Fibroblast of lung (primary cell): ENCODE results near the gene FHAD1. TPM values are rescaled to one million over a fixed set of nuclear protein-coding genes. Genes with fewer than 3 reads are reported as not detected.

ENCODE experiments used
- DNase-seq, 2 donors: peaks; one replicate each; pipeline versions ENCODE4 v3.0.0 to v3.0.0-alpha.2; 2010; ENCODE audit warnings: low read depth in 2 of 2
- H2AFZ ChIP-seq: 2 replicates; pipeline ENCODE4 v1.5.1; 2012; ENCODE audit warnings: low read length, control low read depth, inconsistent platforms
- H3K27ac ChIP-seq: 2 replicates; pipeline ENCODE4 v1.5.1; 2011; ENCODE audit warnings: low read length, control low read depth; ENCODE audit not compliant: insufficient read depth
- H3K27me3 ChIP-seq: 2 replicates; pipeline ENCODE4 v1.5.1; 2011; ENCODE audit warnings: mild to moderate bottlenecking, low read length; ENCODE audit not compliant: control insufficient read depth, insufficient read depth
- H3K36me3 ChIP-seq: 2 replicates; pipeline ENCODE4 v1.5.1; 2011; ENCODE audit warnings: low read length; ENCODE audit not compliant: control insufficient read depth, insufficient read depth
- H3K4me1 ChIP-seq: 2 replicates; pipeline ENCODE4 v1.5.1; 2011; ENCODE audit warnings: low read length; ENCODE audit not compliant: control insufficient read depth, insufficient read depth; ENCODE audit errors: extremely low read depth
- H3K4me2 ChIP-seq: 2 replicates; pipeline ENCODE4 v1.5.1; 2011; ENCODE audit warnings: low read length, control low read depth; ENCODE audit not compliant: insufficient read depth; ENCODE audit errors: extremely low read depth
- H3K4me3 ChIP-seq, 4 experiments: fragments of 200-600 bp in 1 of 4; sonication (generic) in 1 of 4; replicated peaks in 1 of 4; 2 replicates each; pipeline ENCODE4 v1.5.1; 2011 to 2016; ENCODE audit warnings: low read length in 4 of 4, low read depth in 3 of 4, mild to moderate bottlenecking in 3 of 4, control low read depth in 2 of 4, inconsistent platforms in 1 of 4, mixed read lengths in 1 of 4; ENCODE audit not compliant: insufficient read depth in 1 of 4; ENCODE audit errors: control extremely low read depth in 1 of 4
- H3K79me2 ChIP-seq: 2 replicates; pipeline ENCODE4 v1.5.1; 2012; ENCODE audit warnings: mild to moderate bottlenecking, low read length, inconsistent platforms; ENCODE audit not compliant: control insufficient read depth, insufficient read depth
- H3K9ac ChIP-seq: 2 replicates; pipeline ENCODE4 v1.5.1; 2011; ENCODE audit warnings: mild to moderate bottlenecking, low read length, control low read depth; ENCODE audit not compliant: insufficient read depth
- H3K9me3 ChIP-seq: 2 replicates; pipeline ENCODE4 v1.5.1; 2012; ENCODE audit warnings: low read depth, low read length; ENCODE audit not compliant: control insufficient read depth, insufficient read depth
- H4K20me1 ChIP-seq: 2 replicates; pipeline ENCODE4 v1.5.1; 2011; ENCODE audit warnings: low read length; ENCODE audit not compliant: control insufficient read depth, insufficient read depth; ENCODE audit errors: extremely low read depth
- CTCF ChIP-seq, 2 donors: IDR thresholded peaks in 1 of 2; conservative IDR thresholded peaks in 1 of 2; 1 replicate in 1 of 2; 2 replicates in 1 of 2; pipeline ENCODE4 v1.5.1; 2011 to 2012; ENCODE audit warnings: low read length in 2 of 2, control low read depth in 1 of 2, inconsistent platforms in 1 of 2, low read depth in 1 of 2, mild to moderate bottlenecking in 1 of 2
- EZH2 ChIP-seq: IDR thresholded peaks from 2 replicates; pipeline ENCODE4 v1.5.1; 2012; ENCODE audit warnings: low read length, control low read depth, mild to moderate bottlenecking; ENCODE audit errors: missing control alignments
- polyA plus RNA-seq, 2 donors: library from polyadenylated mRNA; depleted of rRNA in 1 of 2; stranded (reverse) in 1 of 2; unstranded in 1 of 2; fragments of >200 nt; gene quantifications; 2 replicates each; pipeline ENCODE4 v1.2.1, GENCODE V29; 2011 to 2012; ENCODE audit warnings: missing spikeins in 1 of 2
- total RNA-seq: library from RNA; depleted of rRNA; stranded (reverse); fragments of >200 nt; gene quantifications from 2 replicates; pipeline ENCODE4 v1.2.1, GENCODE V29; 2014

FHAD1 gene
- total and polyA plus RNA-seq, 2 donors (not counting 1 experiment from before 2014, with no cell fraction given) = 0.09 to 0.66 TPM

GRCh38 chr1:15201221-15201620, 45.8 kb upstream of the FHAD1 start:
- Histone ChIP-seq H3K4me2 (peak overlapping the region; percentile 59), H2AFZ (no peak overlapping the region), H3K9me3 (no peaks in the 10 kb centered on the region), H3K79me2 (no peaks in the 10 kb centered on the region), H3K27me3 (no peaks in the 10 kb centered on the region), H3K27ac (no peak overlapping the region), H3K36me3 (no peaks in the 10 kb centered on the region), H4K20me1 (no peaks in the 10 kb centered on the region), H3K9ac (no peak overlapping the region), H3K4me3 (no peak overlapping the region), H3K4me1 (peaks cover 12% of the 10 kb centered on the region)
- DNase-seq = no peak
- TF ChIP-seq CTCF (conservative IDR thresholded peaks at IDR 0.05 in 1 of 2, IDR thresholded peaks at IDR 0.05 in 1 of 2; ENCODE audit: low read depth in 1 of 2, low read length in 2 of 2) (no peak), EZH2 (no peak)

- Histone ChIP-seq H4K20me1 (no peaks in the 10 kb centered on the region), H3K27ac (no peak overlapping the region)
Observed at GRCh38 chr1:15201849-15202551, 45.0 kb upstream of the FHAD1 start.

GRCh38 chr1:15204931-15205330, 42.1 kb upstream of the FHAD1 start:
- H4K20me1 ChIP-seq = no peaks in the 10 kb centered on the region
- TF ChIP-seq EZH2 (no peak), CTCF (conservative IDR thresholded peaks at IDR 0.05 in 1 of 2, IDR thresholded peaks at IDR 0.05 in 1 of 2; ENCODE audit: low read depth in 1 of 2, low read length in 2 of 2) (no peak)
- H3K36me3 ChIP-seq = no peaks in the 10 kb centered on the region
- no peak overlapping the region for H2AFZ ChIP-seq
- H3K9ac ChIP-seq = no peak overlapping the region
- peaks cover 11% of the 10 kb centered on the region for H3K4me1 ChIP-seq
- H3K4me3 ChIP-seq = no peak overlapping the region
- H3K27me3 ChIP-seq = no peaks in the 10 kb centered on the region
- no peak for DNase-seq
- no peaks in the 10 kb centered on the region for H3K9me3 ChIP-seq
- H3K27ac ChIP-seq = no peak overlapping the region
- no peak overlapping the region for H3K4me2 ChIP-seq
- no peaks in the 10 kb centered on the region for H3K79me2 ChIP-seq

More at GRCh38 chr1:15201849-15202551, 45.0 kb upstream of the FHAD1 start:
- Histone ChIP-seq H3K36me3 (no peaks in the 10 kb centered on the region), H3K79me2 (no peaks in the 10 kb centered on the region), H3K4me2 (no peak overlapping the region), H3K9ac (no peak overlapping the region), H3K9me3 (no peaks in the 10 kb centered on the region), H3K4me1 (peaks cover 12% of the 10 kb centered on the region), H2AFZ (no peak overlapping the region), H3K27me3 (no peaks in the 10 kb centered on the region), H3K4me3 (no peak overlapping the region)
- DNase-seq = no peak
- TF ChIP-seq CTCF (conservative IDR thresholded peaks at IDR 0.05 in 1 of 2, IDR thresholded peaks at IDR 0.05 in 1 of 2; ENCODE audit: low read depth in 1 of 2, low read length in 2 of 2) = no peak
- TF ChIP-seq EZH2 = no peak
